ENCODE measurements around the gene PBRM1.
A peak's percentile ranks its signal among the peaks of the same experiment; 100 is the strongest.

Gene PBRM1

GRCh38 chr3:52546111-52546901 lies 139.4 kb downstream of the PBRM1 start:
- no peak overlapping the region for H3K27ac Mint-ChIP-seq
- TF ChIP-seq, protein P1, sequence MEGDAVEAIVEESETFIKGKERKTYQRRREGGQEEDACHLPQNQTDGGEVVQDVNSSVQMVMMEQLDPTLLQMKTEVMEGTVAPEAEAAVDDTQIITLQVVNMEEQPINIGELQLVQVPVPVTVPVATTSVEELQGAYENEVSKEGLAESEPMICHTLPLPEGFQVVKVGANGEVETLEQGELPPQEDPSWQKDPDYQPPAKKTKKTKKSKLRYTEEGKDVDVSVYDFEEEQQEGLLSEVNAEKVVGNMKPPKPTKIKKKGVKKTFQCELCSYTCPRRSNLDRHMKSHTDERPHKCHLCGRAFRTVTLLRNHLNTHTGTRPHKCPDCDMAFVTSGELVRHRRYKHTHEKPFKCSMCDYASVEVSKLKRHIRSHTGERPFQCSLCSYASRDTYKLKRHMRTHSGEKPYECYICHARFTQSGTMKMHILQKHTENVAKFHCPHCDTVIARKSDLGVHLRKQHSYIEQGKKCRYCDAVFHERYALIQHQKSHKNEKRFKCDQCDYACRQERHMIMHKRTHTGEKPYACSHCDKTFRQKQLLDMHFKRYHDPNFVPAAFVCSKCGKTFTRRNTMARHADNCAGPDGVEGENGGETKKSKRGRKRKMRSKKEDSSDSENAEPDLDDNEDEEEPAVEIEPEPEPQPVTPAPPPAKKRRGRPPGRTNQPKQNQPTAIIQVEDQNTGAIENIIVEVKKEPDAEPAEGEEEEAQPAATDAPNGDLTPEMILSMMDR (IDR thresholded peaks at IDR 0.05; ENCODE audit: unreplicated experiment in 3 of 3) = no peak
- peaks cover 6% of the 10 kb centered on the region for H3K4me1 Mint-ChIP-seq
- H3K27me3 Mint-ChIP-seq (ENCODE audit: low read depth) = no peaks in the 10 kb centered on the region
- peaks cover 49% of the 10 kb centered on the region for H3K36me3 Mint-ChIP-seq (ENCODE audit: low read depth)
- H3K4me3 Mint-ChIP-seq = no peak overlapping the region
- H3K9me3 Mint-ChIP-seq = no peaks in the 10 kb centered on the region

GRCh38 chr3:52544937-52545336 lies 140.8 kb downstream of the PBRM1 start:
- no peak overlapping the region for H3K4me3 Mint-ChIP-seq
- H3K9me3 Mint-ChIP-seq = no peaks in the 10 kb centered on the region
- no peaks in the 10 kb centered on the region for H3K27me3 Mint-ChIP-seq (ENCODE audit: low read depth)
- H3K36me3 Mint-ChIP-seq (ENCODE audit: low read depth) = peaks cover 48% of the 10 kb centered on the region
- TF ChIP-seq, protein P1 (IDR thresholded peaks at IDR 0.05; ENCODE audit: unreplicated experiment in 3 of 3) = no peak
- no peak overlapping the region for H3K27ac Mint-ChIP-seq
- H3K4me1 Mint-ChIP-seq = peaks cover 6% of the 10 kb centered on the region

GRCh38 chr3:52541050-52541449 lies 144.7 kb downstream of the PBRM1 start:
- Mint-ChIP-seq H3K36me3 (ENCODE audit: low read depth) (peaks cover 41% of the 10 kb centered on the region), H3K9me3 (no peaks in the 10 kb centered on the region), H3K27me3 (ENCODE audit: low read depth) (no peaks in the 10 kb centered on the region), H3K4me3 (peak overlapping the region in 1 of 3 experiments; percentile 41), H3K4me1 (peaks cover 33% of the 10 kb centered on the region), H3K27ac (no peak overlapping the region)
- TF ChIP-seq, protein P1 (IDR thresholded peaks at IDR 0.05; ENCODE audit: unreplicated experiment in 3 of 3) = no peak

DNA sequence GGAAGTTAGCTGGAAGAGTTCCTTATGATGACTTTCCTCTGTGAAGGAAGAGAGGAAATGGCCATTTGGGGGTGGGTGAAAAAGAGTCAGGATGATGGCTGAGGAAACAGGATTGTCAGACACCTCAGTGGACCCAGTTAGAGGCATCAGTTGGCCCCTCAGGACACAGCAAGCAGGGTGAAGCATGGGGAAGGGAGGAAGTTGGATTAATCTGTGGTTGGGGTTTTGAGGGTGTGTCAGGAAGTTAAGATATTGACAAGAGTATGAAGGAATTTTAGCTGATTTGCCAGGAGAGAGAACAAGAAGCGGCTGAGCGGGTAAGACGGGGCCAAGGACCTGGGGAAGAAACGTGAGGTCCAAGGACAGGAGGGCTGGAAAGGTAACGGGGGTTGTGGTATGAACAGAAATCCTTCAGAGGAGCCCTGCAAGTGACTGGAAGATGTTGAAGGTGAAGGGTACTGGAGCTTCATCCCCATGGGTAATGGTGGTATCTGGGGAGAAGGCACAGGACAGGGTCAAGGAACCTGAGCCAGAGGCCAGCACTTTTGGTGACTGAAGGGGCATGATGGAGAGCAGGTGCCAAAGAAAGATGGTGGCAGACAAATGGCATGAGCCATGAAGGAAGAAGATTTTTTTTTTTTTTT lies 146.6 kb downstream of the PBRM1 start:
- no peaks in the 10 kb centered on the region for H3K27me3 Mint-ChIP-seq (ENCODE audit: low read depth)

GRCh38 chr3:52537726-52538421 lies 147.8 kb downstream of the PBRM1 start:
- TF ChIP-seq, protein P1 (IDR thresholded peaks at IDR 0.05; ENCODE audit: unreplicated experiment in 3 of 3) = no peak
- Mint-ChIP-seq H3K9me3 (no peaks in the 10 kb centered on the region), H3K36me3 (ENCODE audit: low read depth) (peaks cover 24% of the 10 kb centered on the region), H3K4me1 (peaks cover 44% of the 10 kb centered on the region), H3K27me3 (ENCODE audit: low read depth) (no peaks in the 10 kb centered on the region), H3K27ac (peak overlapping the region; percentile 96 to 100 (median 98)), H3K4me3 (peak overlapping the region; percentile 97 to 100 (median 97))

More for the DNA sequence above, 146.6 kb downstream of the PBRM1 start:
- Mint-ChIP-seq H3K4me3 (peak overlapping the region; percentile 1 to 22 (median 9)), H3K9me3 (no peaks in the 10 kb centered on the region), H3K36me3 (ENCODE audit: low read depth) (peaks cover 30% of the 10 kb centered on the region), H3K27ac (peak overlapping the region in 2 of 3 experiments; percentile 39 to 58), H3K4me1 (peaks cover 44% of the 10 kb centered on the region)
- TF ChIP-seq, protein P1 (IDR thresholded peaks at IDR 0.05; ENCODE audit: unreplicated experiment in 3 of 3) = no peak
